Activated CD4-positive, alpha-beta memory T cell treated with anti-CD3 and anti-CD28 coated beads, Interleukin-2, amount 10 ng/mL, durations not matched to agents 7 days and 5 days (primary cell): ENCODE data around the gene PBX1. TPM values are rescaled to one million over a fixed set of nuclear protein-coding genes. Genes with fewer than 3 reads are reported as not detected.

Source experiments
- CTCF ChIA-PET: fragments of 350-600 bp; sonication (Branson Sonifier 250); formaldehyde crosslinking; loops from one replicate; lab custom pipeline; 2021; ENCODE audit warnings: antibody characterized with exemption, inconsistent platforms; lab: Charles Lee
- POLR2A ChIA-PET: fragments of 350-600 bp; sonication (Branson Sonifier 250); formaldehyde crosslinking; loops from one replicate; lab custom pipeline; 2021; ENCODE audit warnings: antibody characterized with exemption; lab: Charles Lee
- DNase-seq: peaks from one replicate; pipeline ENCODE4 v3.0.0-alpha.2; 2020
- H3K27ac Mint-ChIP-seq: one replicate; pipeline ENCODE4 v1.8.0; 2021; ENCODE audit warnings: mild to moderate bottlenecking, mixed read lengths
- H3K27me3 Mint-ChIP-seq: one replicate; pipeline ENCODE4 v1.8.0; 2021; ENCODE audit warnings: mixed read lengths
- H3K36me3 Mint-ChIP-seq: one replicate; pipeline ENCODE4 v1.8.0; 2021; ENCODE audit warnings: low read depth, mixed read lengths
- H3K4me1 Mint-ChIP-seq: one replicate; pipeline ENCODE4 v1.8.0; 2021; ENCODE audit warnings: mixed read lengths
- H3K4me3 Mint-ChIP-seq: one replicate; pipeline ENCODE4 v1.8.0; 2021; ENCODE audit warnings: mild to moderate bottlenecking, mixed read lengths
- H3K9me3 Mint-ChIP-seq: one replicate; pipeline ENCODE4 v1.8.0; 2021; ENCODE audit warnings: mixed read lengths
- total RNA-seq, 2 experiments: library from RNA; stranded (reverse); gene quantifications; one replicate each; pipeline ENCODE4 v1.2.3, GENCODE V29; 2021

The PBX1 gene
- total RNA-seq, 2 experiments from 2014 or later: 0.18 to 0.23 TPM

DNA sequence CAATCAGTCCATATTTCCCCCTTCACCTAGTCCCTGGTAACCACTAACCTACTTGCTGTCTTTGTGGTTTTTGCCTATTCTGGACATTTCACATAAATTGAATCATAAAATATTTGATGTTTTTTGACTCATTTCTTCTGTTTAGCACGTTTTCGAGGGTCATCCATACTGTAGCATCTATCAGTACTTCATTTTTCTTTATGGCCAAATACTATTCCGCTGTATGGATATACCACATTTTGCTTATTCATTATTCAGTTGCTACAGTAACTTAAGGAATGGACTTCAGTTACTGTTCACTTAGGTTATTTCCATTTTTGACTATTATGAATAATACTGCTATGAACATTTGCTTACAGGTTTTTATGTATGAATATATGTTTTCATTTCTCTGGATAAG, 12.3 kb downstream of the PBX1 start:
- POLR2A ChIA-PET: no interaction called here
- Mint-ChIP-seq H3K27ac (no peak overlapping the region), H3K27me3 (no peaks in the 10 kb centered on the region), H3K9me3 (no peaks in the 10 kb centered on the region), H3K36me3 (no peaks in the 10 kb centered on the region), H3K4me1 (no peaks in the 10 kb centered on the region), H3K4me3 (no peak overlapping the region)
- no peak for DNase-seq
- CTCF ChIA-PET: no interaction called here

- Mint-ChIP-seq H3K4me3 (no peak overlapping the region), H3K27me3 (no peaks in the 10 kb centered on the region), H3K9me3 (no peaks in the 10 kb centered on the region), H3K4me1 (no peaks in the 10 kb centered on the region), H3K27ac (no peak overlapping the region), H3K36me3 (no peaks in the 10 kb centered on the region)
- ChIA-PET POLR2A (no interaction called here), CTCF (no interaction called here)
- DNase-seq: no peak
Observed at GRCh38 chr1:164575356-164575886, 16.4 kb downstream of the PBX1 start.

DNA sequence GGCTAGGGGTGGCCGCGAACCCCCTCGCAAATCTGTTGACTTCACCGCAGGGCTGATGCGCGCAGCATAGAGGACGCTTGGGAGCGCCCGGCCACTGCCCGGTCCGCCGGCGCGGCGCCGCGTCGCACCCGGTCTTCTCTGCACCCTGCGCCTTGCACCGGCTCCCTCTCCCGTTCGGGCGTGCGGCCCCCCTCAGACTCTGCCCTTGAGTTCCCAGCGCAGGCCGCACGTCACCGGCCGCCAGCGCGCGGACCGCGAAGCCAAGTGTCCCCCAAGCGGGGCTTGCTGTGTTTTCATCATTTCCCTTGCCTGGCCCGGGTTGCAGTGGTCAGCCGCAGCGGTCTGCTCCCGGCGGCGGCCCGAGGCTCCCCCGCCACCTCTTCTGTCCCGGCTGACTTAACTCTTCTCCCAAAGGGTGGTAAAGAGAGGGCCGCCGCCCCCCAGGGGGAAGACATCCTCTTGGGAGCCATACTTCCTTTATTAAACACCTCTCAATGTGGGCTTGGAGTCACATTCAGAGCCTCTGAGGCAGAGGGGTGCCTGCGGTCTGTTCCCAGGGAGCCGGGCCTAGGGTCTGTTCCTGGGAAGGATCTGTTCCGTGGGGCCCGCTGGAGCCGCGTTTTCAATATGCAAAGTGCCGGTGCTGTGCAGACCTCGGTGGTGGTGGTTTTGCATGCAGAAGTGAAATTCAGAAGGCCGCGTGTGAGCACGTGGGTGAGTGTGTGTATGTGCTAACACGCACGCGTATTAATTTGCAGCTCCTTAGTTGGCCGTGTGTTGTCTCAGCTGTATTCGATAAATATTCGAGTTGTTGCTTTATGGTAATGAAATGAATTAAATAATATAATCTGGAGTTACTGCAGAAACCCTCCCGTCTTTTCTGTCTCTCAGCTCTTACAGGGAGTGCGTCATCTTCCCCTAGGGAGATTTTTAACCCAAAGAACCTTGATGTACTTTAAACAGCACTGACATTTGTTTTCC, 17.6 kb downstream of the PBX1 start:
- H3K4me1 Mint-ChIP-seq: no peaks in the 10 kb centered on the region
- no peak for DNase-seq
- no peaks in the 10 kb centered on the region for H3K9me3 Mint-ChIP-seq
- no peaks in the 10 kb centered on the region for H3K27me3 Mint-ChIP-seq
- H3K4me3 Mint-ChIP-seq: no peak overlapping the region
- H3K36me3 Mint-ChIP-seq: no peaks in the 10 kb centered on the region
- POLR2A ChIA-PET: no interaction called here
- CTCF ChIA-PET: no interaction called here
- no peak overlapping the region for H3K27ac Mint-ChIP-seq

- Mint-ChIP-seq H3K27me3 (no peaks in the 10 kb centered on the region), H3K36me3 (no peaks in the 10 kb centered on the region), H3K9me3 (no peaks in the 10 kb centered on the region), H3K27ac (no peak overlapping the region), H3K4me3 (no peak overlapping the region), H3K4me1 (no peaks in the 10 kb centered on the region)
- DNase-seq: no peak
- ChIA-PET POLR2A (no interaction called here), CTCF (no interaction called here)
Observed at GRCh38 chr1:164577291-164577690, 18.3 kb downstream of the PBX1 start.

DNA sequence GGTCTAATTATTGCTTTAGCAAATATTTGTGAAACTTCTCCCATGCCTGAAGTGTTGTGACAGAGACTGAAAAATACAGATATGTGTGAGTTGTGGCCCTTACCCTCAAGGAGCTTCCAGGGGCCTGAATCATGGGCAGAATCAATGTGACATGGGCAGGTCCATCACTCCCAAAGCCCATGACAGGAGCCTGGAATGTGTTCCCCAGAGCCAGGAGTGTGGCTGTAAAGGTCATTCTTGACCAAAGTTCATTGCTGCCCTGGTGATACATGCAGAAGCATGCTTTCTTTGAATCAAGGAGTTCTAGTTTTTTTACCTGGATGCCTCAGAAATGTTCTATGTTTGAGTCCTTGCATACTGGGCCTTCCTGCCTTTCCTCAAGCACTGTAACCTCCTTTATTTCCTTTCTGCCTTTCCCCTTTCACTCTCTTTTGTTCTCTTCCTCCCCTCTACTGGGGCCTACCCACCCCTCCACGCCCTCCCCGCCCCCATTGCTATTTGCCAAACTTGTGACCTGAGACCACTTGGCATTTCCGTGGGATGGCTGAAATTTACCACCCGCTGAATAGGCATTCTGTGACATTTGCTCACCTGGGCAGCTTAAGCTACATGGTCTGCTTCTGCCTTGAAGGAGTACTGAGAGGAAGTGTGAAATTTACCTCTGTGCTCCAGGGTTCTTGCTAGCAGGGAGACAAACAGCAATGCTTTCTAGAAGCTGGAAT, 19.7 kb downstream of the PBX1 start:
- no peak for DNase-seq
- no peak overlapping the region for H3K27ac Mint-ChIP-seq
- H3K36me3 Mint-ChIP-seq: no peaks in the 10 kb centered on the region
- H3K27me3 Mint-ChIP-seq: no peaks in the 10 kb centered on the region
- ChIA-PET CTCF (no interaction called here), POLR2A (no interaction called here)
- H3K9me3 Mint-ChIP-seq: no peaks in the 10 kb centered on the region
- no peaks in the 10 kb centered on the region for H3K4me1 Mint-ChIP-seq
- H3K4me3 Mint-ChIP-seq: no peak overlapping the region

DNA sequence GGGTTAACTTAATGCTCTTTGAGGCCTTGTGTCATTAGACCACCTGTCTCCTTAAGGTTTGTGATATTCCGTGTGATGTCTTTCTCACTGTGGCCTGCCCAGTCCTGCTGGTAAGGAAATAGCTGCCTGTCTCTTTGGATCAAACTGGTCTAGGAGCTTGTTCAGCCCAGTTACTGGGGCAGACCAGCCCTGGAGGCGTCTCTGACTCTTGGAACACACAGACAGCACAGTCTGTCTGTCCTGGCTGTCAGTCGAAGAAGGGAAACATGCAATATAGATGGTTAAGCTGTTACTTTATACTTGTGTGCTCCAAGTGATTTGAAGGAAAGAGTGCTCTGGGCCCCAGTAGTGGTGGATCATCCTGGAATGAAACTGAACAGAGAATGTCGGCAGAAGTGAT, 20.4 kb downstream of the PBX1 start:
- ChIA-PET CTCF (no interaction called here), POLR2A (no interaction called here)
- H3K27me3 Mint-ChIP-seq: no peaks in the 10 kb centered on the region
- no peak overlapping the region for H3K4me3 Mint-ChIP-seq
- no peak overlapping the region for H3K27ac Mint-ChIP-seq
- H3K9me3 Mint-ChIP-seq: no peaks in the 10 kb centered on the region
- H3K36me3 Mint-ChIP-seq: no peaks in the 10 kb centered on the region
- DNase-seq: no peak
- H3K4me1 Mint-ChIP-seq: no peaks in the 10 kb centered on the region

- H3K27me3 Mint-ChIP-seq: no peaks in the 10 kb centered on the region
- H3K27ac Mint-ChIP-seq: no peak overlapping the region
- CTCF ChIA-PET: no interaction called here
- no peaks in the 10 kb centered on the region for H3K36me3 Mint-ChIP-seq
- H3K9me3 Mint-ChIP-seq: no peaks in the 10 kb centered on the region
- H3K4me1 Mint-ChIP-seq: no peaks in the 10 kb centered on the region
- no peak overlapping the region for H3K4me3 Mint-ChIP-seq
- POLR2A ChIA-PET: no interaction called here
- DNase-seq: no peak
Observed at GRCh38 chr1:164581762-164582161, 22.8 kb downstream of the PBX1 start.

DNA sequence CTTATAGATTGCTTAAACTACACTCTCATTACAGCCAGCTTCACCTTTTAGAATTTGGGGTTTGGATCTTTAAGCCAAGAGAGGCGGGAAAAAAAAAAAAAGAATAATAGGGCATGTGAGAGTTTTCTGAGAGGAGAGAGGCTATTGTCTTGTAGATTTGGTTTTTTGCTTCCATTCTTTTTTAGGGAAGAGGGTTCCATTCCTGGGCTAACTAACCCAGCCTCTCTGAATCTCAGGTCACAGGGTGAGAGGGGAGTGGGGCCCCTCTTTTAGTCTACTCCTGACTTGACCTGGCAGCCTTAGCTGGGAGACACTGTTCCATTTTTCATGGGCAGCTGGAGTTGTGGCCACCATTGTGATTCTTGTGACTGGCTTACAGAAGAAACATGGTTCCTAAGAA, 24.2 kb downstream of the PBX1 start:
- Mint-ChIP-seq H3K27me3 (no peaks in the 10 kb centered on the region), H3K27ac (no peak overlapping the region), H3K4me3 (no peak overlapping the region), H3K36me3 (no peaks in the 10 kb centered on the region), H3K4me1 (no peaks in the 10 kb centered on the region), H3K9me3 (no peaks in the 10 kb centered on the region)
- ChIA-PET CTCF (no interaction called here), POLR2A (no interaction called here)
- no peak for DNase-seq

DNA sequence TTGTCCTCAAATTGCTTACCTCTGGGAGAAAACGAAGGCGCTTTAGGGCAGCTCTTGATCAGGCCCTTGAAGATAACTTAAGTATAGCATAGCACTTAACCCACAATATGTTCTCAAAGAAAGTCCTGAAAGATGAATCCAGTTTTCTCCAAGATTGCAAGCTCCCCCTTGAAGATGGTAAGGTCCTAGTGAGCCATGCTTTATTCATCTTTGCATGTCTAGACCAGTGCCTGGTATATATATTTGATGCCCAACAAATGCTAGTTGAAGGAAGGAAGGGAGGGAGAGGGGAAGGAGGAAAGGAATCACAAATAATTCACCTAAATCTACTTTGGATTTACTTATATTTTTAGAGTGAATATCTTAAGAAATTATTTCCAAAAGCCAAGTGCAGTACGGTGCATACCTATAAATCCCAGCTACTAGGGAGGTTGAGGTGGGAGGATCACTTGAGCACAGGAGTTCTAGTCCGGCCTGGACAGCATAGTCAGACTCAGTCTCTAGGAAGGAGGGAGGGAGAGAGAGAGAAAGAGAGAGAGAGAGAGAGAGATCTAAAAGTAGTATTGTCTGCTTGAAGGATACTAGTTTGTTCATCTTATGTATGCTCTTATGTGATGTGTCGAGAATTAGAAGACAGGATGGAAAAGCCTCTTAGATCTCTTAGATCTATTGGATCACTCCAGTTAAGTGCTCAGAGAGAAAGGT, 25.0 kb downstream of the PBX1 start:
- Mint-ChIP-seq H3K27ac (no peak overlapping the region), H3K36me3 (no peaks in the 10 kb centered on the region), H3K4me1 (no peaks in the 10 kb centered on the region), H3K27me3 (no peaks in the 10 kb centered on the region), H3K9me3 (no peaks in the 10 kb centered on the region), H3K4me3 (no peak overlapping the region)
- DNase-seq: no peak
- CTCF ChIA-PET: no interaction called here
- POLR2A ChIA-PET: no interaction called here

- no peaks in the 10 kb centered on the region for H3K9me3 Mint-ChIP-seq
- no peak overlapping the region for H3K27ac Mint-ChIP-seq
- H3K4me3 Mint-ChIP-seq: no peak overlapping the region
- H3K4me1 Mint-ChIP-seq: no peaks in the 10 kb centered on the region
- POLR2A ChIA-PET: no interaction called here
- H3K36me3 Mint-ChIP-seq: no peaks in the 10 kb centered on the region
- no peaks in the 10 kb centered on the region for H3K27me3 Mint-ChIP-seq
- DNase-seq: no peak
- CTCF ChIA-PET: no interaction called here
Observed at GRCh38 chr1:164586591-164586990, 27.6 kb downstream of the PBX1 start.

DNA sequence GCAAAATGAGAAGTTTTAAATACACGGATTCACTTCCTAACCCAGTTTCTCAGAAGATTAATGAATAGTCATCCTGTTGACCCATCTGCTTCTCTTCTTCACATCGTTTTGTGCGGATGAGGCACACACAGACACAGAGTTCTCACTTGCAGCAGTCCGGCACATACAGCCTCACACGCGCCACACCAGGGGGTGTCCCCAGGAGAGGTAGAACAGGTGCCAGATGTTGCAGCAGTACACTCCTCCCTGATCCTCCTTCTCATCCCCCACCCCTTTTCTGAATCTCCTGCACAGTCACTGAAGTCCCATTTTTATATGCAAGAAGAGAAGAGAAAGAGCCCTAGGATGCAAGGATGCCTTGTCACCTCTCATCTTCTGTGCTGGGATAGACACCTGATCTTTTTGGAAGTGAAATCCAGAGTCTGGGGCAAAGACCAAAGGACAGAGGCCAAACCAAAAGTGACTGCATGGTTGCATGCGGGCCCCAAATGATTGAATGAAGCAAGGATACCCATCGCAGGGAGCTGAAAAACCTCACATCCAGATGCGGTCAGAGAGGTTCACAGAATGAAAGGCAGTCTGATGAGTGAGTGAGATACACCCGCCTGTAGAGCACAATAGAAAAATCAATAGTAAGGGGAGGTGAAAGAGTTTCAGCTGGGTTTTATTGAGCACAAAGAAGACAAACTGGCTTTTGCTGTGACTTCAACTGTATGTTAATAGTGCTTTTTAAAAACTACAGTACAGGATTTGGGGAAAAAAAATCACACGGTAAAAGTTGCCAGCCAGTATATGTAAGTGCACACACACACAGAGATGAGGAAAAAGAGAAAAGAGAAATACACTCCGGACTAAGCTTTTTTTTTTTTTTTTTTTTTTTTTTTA, 28.9 kb downstream of the PBX1 start:
- H3K27me3 Mint-ChIP-seq: no peaks in the 10 kb centered on the region
- no peaks in the 10 kb centered on the region for H3K4me1 Mint-ChIP-seq
- POLR2A ChIA-PET: no interaction called here
- no peak overlapping the region for H3K27ac Mint-ChIP-seq
- H3K36me3 Mint-ChIP-seq: no peaks in the 10 kb centered on the region
- no peak for DNase-seq
- no peaks in the 10 kb centered on the region for H3K9me3 Mint-ChIP-seq
- CTCF ChIA-PET: no interaction called here
- no peak overlapping the region for H3K4me3 Mint-ChIP-seq

DNA sequence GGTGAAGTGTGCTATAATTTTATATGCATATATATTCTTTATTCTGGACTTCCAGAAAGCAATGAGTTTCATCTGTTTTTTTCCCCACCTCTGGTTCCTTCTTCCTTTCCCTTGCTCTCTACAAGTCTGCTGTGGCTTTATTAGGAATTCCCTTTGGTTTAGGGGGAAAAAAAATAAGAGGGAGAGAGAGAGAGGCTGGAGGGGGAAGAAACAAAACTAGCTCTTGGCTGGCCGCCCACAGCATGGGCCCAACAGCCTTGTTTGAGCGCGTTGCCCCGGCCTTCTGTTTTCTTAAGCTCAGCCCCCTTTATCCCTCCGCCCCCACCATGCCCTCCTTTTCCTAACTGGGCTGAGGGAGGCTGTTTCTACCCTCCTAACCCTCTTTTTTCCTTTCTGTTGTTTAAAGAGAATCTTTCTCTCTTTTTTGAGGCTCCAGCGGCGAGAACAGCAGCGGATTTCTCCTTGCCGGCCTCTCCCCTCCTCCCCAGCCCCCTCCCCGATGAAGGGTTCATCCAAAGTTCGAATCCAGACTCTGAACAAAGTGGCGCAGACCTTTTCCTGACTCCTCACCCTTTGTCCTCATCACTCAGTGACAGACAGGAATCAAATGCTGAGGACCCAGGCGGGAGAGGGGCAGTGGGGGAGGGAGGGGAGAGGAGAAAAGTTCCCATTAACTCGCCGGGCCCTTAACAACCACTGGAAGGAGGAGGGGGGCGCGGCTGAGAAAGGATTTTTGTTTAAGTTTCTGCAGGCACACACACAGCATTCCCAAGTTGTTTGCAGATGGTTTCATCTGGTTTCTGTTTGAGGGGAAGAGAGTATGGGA, 29.7 kb downstream of the PBX1 start:
- no peaks in the 10 kb centered on the region for H3K27me3 Mint-ChIP-seq
- ChIA-PET CTCF (no interaction called here), POLR2A (no interaction called here)
- H3K9me3 Mint-ChIP-seq: no peaks in the 10 kb centered on the region
- no peak overlapping the region for H3K4me3 Mint-ChIP-seq
- no peak for DNase-seq
- H3K4me1 Mint-ChIP-seq: no peaks in the 10 kb centered on the region
- no peak overlapping the region for H3K27ac Mint-ChIP-seq
- no peaks in the 10 kb centered on the region for H3K36me3 Mint-ChIP-seq
